K562 treated with DMSO at 1 percent for 48 hours (cell line): Measurements from ENCODE around the gene RPRM. TPM values are rescaled to one million over a fixed set of nuclear protein-coding genes. Genes with fewer than 3 reads are reported as not detected.

Experiments
- total RNA-seq: library from RNA; unstranded; fragments of 300-600 nt; gene quantifications from 2 replicates; pipeline ENCODE4 v1.2.3, GENCODE V29; 2022; ENCODE audit warnings: low replicate concordance; ENCODE audit errors: extremely low read depth

The RPRM gene
- not detected in 2 replicates for total RNA-seq

GRCh38 chr2:153478289-153479261, at the start of gene RPRM:
TSS of gene RPRM (minus strand) at chr2:153478762. CDS start at chr2:153478565, 197 bp downstream.

